H1 (cell line): Measurements from ENCODE around the gene PRKAG3. TPM values are rescaled to one million over a fixed set of nuclear protein-coding genes. Genes with fewer than 3 reads are reported as not detected.

ENCODE experiments used
- ATF3 ChIP-seq: IDR thresholded peaks from 2 replicates; pipeline ENCODE4 v1.6.1; 2011; ENCODE audit warnings: low read depth, mild to moderate bottlenecking, low read length; ENCODE audit not compliant: insufficient read depth
- CEBPB ChIP-seq: IDR thresholded peaks from 2 replicates; pipeline ENCODE4 v1.6.1; 2012; ENCODE audit warnings: low read depth, low read length
- CHD7 ChIP-seq: fragments of 300-600 bp; sonication (generic); IDR thresholded peaks from 2 replicates; pipeline ENCODE4 v1.7.1; 2012; ENCODE audit warnings: low read length, moderate library complexity, mild to moderate bottlenecking, inconsistent platforms; ENCODE audit not compliant: insufficient replicate concordance
- NANOG ChIP-seq: IDR thresholded peaks from 2 replicates; pipeline ENCODE4 v1.6.1; 2011; ENCODE audit warnings: low read length, low read depth, mild to moderate bottlenecking, inconsistent platforms; ENCODE audit not compliant: insufficient read depth, poor library complexity, severe bottlenecking
- NRF1 ChIP-seq: IDR thresholded peaks from 2 replicates; pipeline ENCODE4 v1.6.1; 2011; ENCODE audit warnings: mild to moderate bottlenecking, low read depth, low read length, improper control_type of control experiment
- SRF ChIP-seq: IDR thresholded peaks from 2 replicates; pipeline ENCODE4 v1.6.1; 2011; ENCODE audit warnings: mild to moderate bottlenecking, low read depth, low read length, moderate library complexity
- TAF1 ChIP-seq: IDR thresholded peaks from 2 replicates; pipeline ENCODE4 v1.6.1; 2011; ENCODE audit warnings: mild to moderate bottlenecking, low read depth, low read length
- YY1 ChIP-seq: IDR thresholded peaks from 2 replicates; pipeline ENCODE4 v1.6.1; 2011; ENCODE audit warnings: low read depth, mild to moderate bottlenecking, low read length
- polyA plus RNA-seq, 7 experiments: library from polyadenylated mRNA; depleted of rRNA in 3 of 7; stranded (reverse) in 5 of 7; unstranded in 2 of 7; fragments of >200 nt in 5 of 7; fragments of 200-250 nt in 2 of 7; gene quantifications; 1 replicate in 5 of 7; 2 replicates in 1 of 7; 4 replicates in 1 of 7; pipeline versions ENCODE4 v1.2.1 to v1.2.3, GENCODE V29; 2011 to 2013; ENCODE audit warnings: missing spikeins in 2 of 7, mixed read lengths in 2 of 7
- total RNA-seq: library from RNA; stranded (reverse); fragmentation: NEBNext Ultra II Directional; extraction: Animal tissue kit (Norgen Biotek cat#: 25700); gene quantifications from 2 replicates; pipeline ENCODE4 v1.2.1, GENCODE V29; 2021

The PRKAG3 gene
- total and polyA plus RNA-seq, 2 of the 8 experiments (the other 6 are each of a cell fraction or from before 2014, with no cell fraction given): not detected

GRCh38 chr2:218812861-218813260 lies 18.7 kb downstream of the PRKAG3 start (continued):
- TF ChIP-seq CHD7 (no peak), NANOG (no peak), ATF3 (no peak), TAF1 (no peak), NRF1 (no peak), SRF (no peak), CEBPB (no peak), YY1 (no peak)
